Activated T-helper 1 cell treated with anti-CD3 and anti-CD28 coated beads, Interleukin-12 subunit alpha, Interleukin-12 subunit beta, Interleukin-2, Interleukin-4 antibody, amounts not matched to agents 30 ng/mL and 10 ng/mL and 1 ng/mL, durations not matched to agents 14 hours and 24 hours and 36 hours (primary cell): ENCODE measurements around the gene IPP. TPM values are rescaled to one million over a fixed set of nuclear protein-coding genes. Genes with fewer than 3 reads are reported as not detected.

Experiments used
- DNase-seq: peaks from one replicate; pipeline ENCODE4 v3.0.0; 2021; ENCODE audit warnings: low spot score
- H3K27ac Mint-ChIP-seq: one replicate; pipeline ENCODE4 v1.8.0; 2021; ENCODE audit warnings: mild to moderate bottlenecking, mixed read lengths
- H3K27me3 Mint-ChIP-seq: one replicate; pipeline ENCODE4 v1.8.0; 2022; ENCODE audit warnings: mild to moderate bottlenecking, moderate library complexity, mixed read lengths; ENCODE audit not compliant: insufficient read depth
- H3K36me3 Mint-ChIP-seq: one replicate; pipeline ENCODE4 v1.8.0; 2021; ENCODE audit warnings: low read depth, mixed read lengths
- H3K4me1 Mint-ChIP-seq: one replicate; pipeline ENCODE4 v1.8.0; 2021; ENCODE audit warnings: low read depth, mixed read lengths
- H3K4me3 Mint-ChIP-seq: one replicate; pipeline ENCODE4 v1.8.0; 2021; ENCODE audit warnings: mild to moderate bottlenecking, moderate library complexity, mixed read lengths
- H3K9me3 Mint-ChIP-seq: one replicate; pipeline ENCODE4 v1.8.0; 2021; ENCODE audit warnings: mixed read lengths
- intact Hi-C: fragments of 100-400 bp; cut with micrococcal nuclease; formaldehyde crosslinking; loops from one replicate; pipeline ENCODE4 v1.15.1; 2024
- total RNA-seq: library from RNA; stranded (reverse); gene quantifications from 2 replicates; pipeline ENCODE4 v1.2.3, GENCODE V29; 2022

Gene IPP
- total RNA-seq, 1 donor from 2014 or later, result 13.9 TPM

GRCh38 chr1:45669859-45670655 lies 80.4 kb downstream of the IPP start:
- Mint-ChIP-seq H3K27me3 (no peaks in the 10 kb centered on the region), H3K36me3 (peaks cover 12% of the 10 kb centered on the region), H3K4me3 (no peak overlapping the region), H3K9me3 (no peaks in the 10 kb centered on the region), H3K4me1 (peaks cover 20% of the 10 kb centered on the region), H3K27ac (no peak overlapping the region)
- intact Hi-C loops, result no loop called here
- no peak for DNase-seq

- intact Hi-C loops, result no loop called here
- no peaks in the 10 kb centered on the region for H3K9me3 Mint-ChIP-seq
- peaks cover 8% of the 10 kb centered on the region for H3K36me3 Mint-ChIP-seq
- H3K4me3 Mint-ChIP-seq, result no peak overlapping the region
- DNase-seq, result no peak
- H3K4me1 Mint-ChIP-seq, result peaks cover 20% of the 10 kb centered on the region
- no peaks in the 10 kb centered on the region for H3K27me3 Mint-ChIP-seq
- no peak overlapping the region for H3K27ac Mint-ChIP-seq
Observed at GRCh38 chr1:45669379-45669778, 81.1 kb downstream of the IPP start.

- H3K36me3 Mint-ChIP-seq, result peaks cover 7% of the 10 kb centered on the region
- H3K9me3 Mint-ChIP-seq, result no peaks in the 10 kb centered on the region
- intact Hi-C loops, result no loop called here
- no peak for DNase-seq
- no peak overlapping the region for H3K27ac Mint-ChIP-seq
- no peaks in the 10 kb centered on the region for H3K27me3 Mint-ChIP-seq
- H3K4me1 Mint-ChIP-seq, result peaks cover 20% of the 10 kb centered on the region
- H3K4me3 Mint-ChIP-seq, result no peak overlapping the region
Observed at GRCh38 chr1:45668526-45668925, 81.9 kb downstream of the IPP start.

- H3K4me1 Mint-ChIP-seq, result peaks cover 19% of the 10 kb centered on the region
- peaks cover 4% of the 10 kb centered on the region for H3K36me3 Mint-ChIP-seq
- no peak overlapping the region for H3K4me3 Mint-ChIP-seq
- H3K9me3 Mint-ChIP-seq, result no peaks in the 10 kb centered on the region
- no peak overlapping the region for H3K27ac Mint-ChIP-seq
- DNase-seq, result no peak
- intact Hi-C loops, result no loop called here
- no peaks in the 10 kb centered on the region for H3K27me3 Mint-ChIP-seq
Observed at GRCh38 chr1:45667321-45668111, 82.9 kb downstream of the IPP start.

- intact Hi-C loops, result no loop called here
- Mint-ChIP-seq H3K4me1 (peaks cover 19% of the 10 kb centered on the region), H3K27me3 (no peaks in the 10 kb centered on the region), H3K9me3 (no peaks in the 10 kb centered on the region), H3K27ac (no peak overlapping the region), H3K4me3 (no peak overlapping the region), H3K36me3 (peaks cover 4% of the 10 kb centered on the region)
- DNase-seq, result no peak
Observed at GRCh38 chr1:45666836-45667235, 83.6 kb downstream of the IPP start.

GRCh38 chr1:45660336-45660735 lies 90.1 kb downstream of the IPP start:
- intact Hi-C loops, result no loop called here
- H3K9me3 Mint-ChIP-seq, result no peaks in the 10 kb centered on the region
- no peaks in the 10 kb centered on the region for H3K27me3 Mint-ChIP-seq
- no peak overlapping the region for H3K4me3 Mint-ChIP-seq
- H3K36me3 Mint-ChIP-seq, result peaks cover 33% of the 10 kb centered on the region
- peaks cover 11% of the 10 kb centered on the region for H3K4me1 Mint-ChIP-seq
- no peak for DNase-seq
- H3K27ac Mint-ChIP-seq, result no peak overlapping the region

GRCh38 chr1:45659222-45659621 lies 91.2 kb downstream of the IPP start:
- Mint-ChIP-seq H3K27me3 (no peaks in the 10 kb centered on the region), H3K27ac (no peak overlapping the region), H3K36me3 (peaks cover 44% of the 10 kb centered on the region), H3K9me3 (no peaks in the 10 kb centered on the region), H3K4me1 (peaks cover 16% of the 10 kb centered on the region), H3K4me3 (no peak overlapping the region)
- DNase-seq, result no peak
- intact Hi-C loops, result no loop called here

- intact Hi-C loops, result no loop called here
- peaks cover 44% of the 10 kb centered on the region for H3K36me3 Mint-ChIP-seq
- H3K9me3 Mint-ChIP-seq, result no peaks in the 10 kb centered on the region
- DNase-seq, result no peak
- no peak overlapping the region for H3K27ac Mint-ChIP-seq
- H3K4me1 Mint-ChIP-seq, result peaks cover 12% of the 10 kb centered on the region
- H3K4me3 Mint-ChIP-seq, result no peak overlapping the region
- H3K27me3 Mint-ChIP-seq, result no peaks in the 10 kb centered on the region
Observed at GRCh38 chr1:45658171-45658570, 92.3 kb downstream of the IPP start.

GRCh38 chr1:45656573-45657226 lies 93.8 kb downstream of the IPP start:
- peaks cover 10% of the 10 kb centered on the region for H3K4me1 Mint-ChIP-seq
- DNase-seq, result no peak
- H3K4me3 Mint-ChIP-seq, result no peak overlapping the region
- H3K9me3 Mint-ChIP-seq, result no peaks in the 10 kb centered on the region
- H3K27ac Mint-ChIP-seq, result no peak overlapping the region
- intact Hi-C loops, result no loop called here
- peaks cover 52% of the 10 kb centered on the region for H3K36me3 Mint-ChIP-seq
- no peaks in the 10 kb centered on the region for H3K27me3 Mint-ChIP-seq

- Mint-ChIP-seq H3K36me3 (peaks cover 55% of the 10 kb centered on the region), H3K9me3 (no peaks in the 10 kb centered on the region), H3K27me3 (no peaks in the 10 kb centered on the region), H3K27ac (peak overlapping the region; percentile 27), H3K4me1 (peaks cover 5% of the 10 kb centered on the region), H3K4me3 (no peak overlapping the region)
- no peak for DNase-seq
- intact Hi-C loops, result loop anchor here (2.0 kb wide), 1 partner anchor 32 kb away; the partner anchor contains the start of gene GPBP1L1
Observed at GRCh38 chr1:45654540-45655280, 95.7 kb downstream of the IPP start.
